NCI-H1105 (cell line): ENCODE data around the gene TMEM156.
"Not testable (repeated sequence)": the region's sequence is repeated elsewhere in the genome, so short reads cannot be mapped to it uniquely, and the experiment has no call there.

Experiments used
- DNase-seq: peaks from one replicate; lab custom pipeline; 2025; lab: John Stamatoyannopoulos, UW

TMEM156 gene

GRCh38 chr4:39043058-39043860 is 11.1 kb upstream of the TMEM156 start:
- no peak for DNase-seq

- DNase-seq = no peak
These were observed 10.2 kb upstream of the TMEM156 start for GRCh38 chr4:39042366-39042765.

- no peak for DNase-seq
These were observed 6.9 kb upstream of the TMEM156 start for GRCh38 chr4:39039108-39039507.

DNA sequence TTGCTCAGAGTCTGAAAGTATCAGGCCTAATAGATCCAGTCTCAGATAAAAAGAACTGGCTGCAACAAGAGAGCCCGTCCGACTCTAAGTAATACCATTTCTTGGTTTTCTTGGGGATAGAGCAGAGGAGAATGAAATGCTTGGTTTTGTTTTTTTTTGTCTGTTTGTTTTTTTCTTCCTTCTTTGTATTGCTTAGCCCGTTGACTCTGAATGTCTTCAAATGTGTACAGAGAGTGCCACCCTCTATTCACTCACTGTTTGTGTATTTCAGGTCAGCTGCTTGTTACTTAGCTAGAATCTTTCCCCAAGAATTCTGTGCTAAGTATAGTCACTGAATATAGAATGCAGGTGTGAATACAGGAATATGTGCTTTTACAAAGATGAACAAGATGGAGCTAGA is 5.7 kb upstream of the TMEM156 start:
- DNase-seq = no peak

DNA sequence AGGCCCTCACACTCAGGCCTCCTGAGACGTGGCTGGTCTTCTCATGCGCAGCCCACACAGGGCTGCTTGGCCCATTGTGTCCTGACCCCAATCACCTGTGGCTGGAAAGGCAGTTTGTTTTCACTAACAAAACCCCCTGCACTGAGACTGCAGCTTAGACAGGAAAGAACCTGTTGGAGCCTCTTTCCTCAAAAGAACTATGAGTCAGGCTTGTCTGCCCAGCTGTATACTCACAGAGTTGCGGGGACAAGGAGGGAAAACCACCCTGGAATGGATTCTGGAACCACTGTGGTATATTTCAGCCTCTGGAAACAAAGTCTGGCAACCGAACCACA is 5.2 kb upstream of the TMEM156 start:
- DNase-seq = no peak

DNA sequence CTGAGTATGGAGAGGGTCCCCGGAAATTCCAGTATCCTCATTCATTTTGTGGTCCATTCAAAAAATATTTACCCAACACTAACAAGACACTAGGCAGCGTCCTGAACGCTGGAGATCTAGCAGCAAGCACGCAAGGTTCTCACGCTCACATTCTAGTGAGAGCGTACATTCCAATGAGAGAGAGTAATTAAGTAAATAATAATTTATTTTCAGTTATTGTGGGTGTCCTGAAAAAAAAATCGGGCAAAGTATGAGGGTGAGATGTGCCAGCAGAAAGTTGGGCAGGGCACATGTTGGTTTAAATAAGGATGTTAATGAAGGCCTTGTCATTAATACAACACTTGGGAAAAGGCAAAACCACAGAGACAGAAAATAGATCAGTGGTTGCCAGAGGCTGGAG is 4.0 kb upstream of the TMEM156 start:
- DNase-seq = no peak

DNA sequence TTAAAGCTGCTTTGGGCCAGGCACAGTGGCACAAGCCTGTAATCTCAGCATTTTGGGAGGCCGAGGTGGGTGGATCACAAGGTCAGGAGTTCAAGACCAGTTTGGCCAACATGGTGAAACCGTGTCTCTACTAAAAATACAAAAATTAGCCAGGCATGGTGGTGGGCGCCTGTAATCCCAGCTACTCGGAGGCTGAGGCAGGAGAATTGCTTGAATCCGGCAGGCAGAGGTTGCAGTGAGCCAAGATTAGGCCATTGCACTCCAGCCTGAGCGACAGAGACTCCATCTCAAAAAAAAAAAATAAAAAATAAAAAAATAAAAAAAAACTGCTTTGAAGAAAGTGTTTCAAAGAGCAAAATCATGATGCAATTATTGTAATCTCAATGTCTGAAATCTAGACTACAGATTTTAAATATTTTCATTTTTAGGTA is 604 bp downstream of the TMEM156 start:
- not testable (repeated sequence) for DNase-seq

GRCh38 chr4:39030725-39031124 is 1.5 kb downstream of the TMEM156 start:
- no peak for DNase-seq

GRCh38 chr4:39029752-39030694 is 2.2 kb downstream of the TMEM156 start:
- no peak for DNase-seq

GRCh38 chr4:39026096-39026495 is 6.1 kb downstream of the TMEM156 start:
- no peak for DNase-seq

- DNase-seq = no peak
These were observed 6.6 kb downstream of the TMEM156 start for GRCh38 chr4:39025552-39026085.

DNA sequence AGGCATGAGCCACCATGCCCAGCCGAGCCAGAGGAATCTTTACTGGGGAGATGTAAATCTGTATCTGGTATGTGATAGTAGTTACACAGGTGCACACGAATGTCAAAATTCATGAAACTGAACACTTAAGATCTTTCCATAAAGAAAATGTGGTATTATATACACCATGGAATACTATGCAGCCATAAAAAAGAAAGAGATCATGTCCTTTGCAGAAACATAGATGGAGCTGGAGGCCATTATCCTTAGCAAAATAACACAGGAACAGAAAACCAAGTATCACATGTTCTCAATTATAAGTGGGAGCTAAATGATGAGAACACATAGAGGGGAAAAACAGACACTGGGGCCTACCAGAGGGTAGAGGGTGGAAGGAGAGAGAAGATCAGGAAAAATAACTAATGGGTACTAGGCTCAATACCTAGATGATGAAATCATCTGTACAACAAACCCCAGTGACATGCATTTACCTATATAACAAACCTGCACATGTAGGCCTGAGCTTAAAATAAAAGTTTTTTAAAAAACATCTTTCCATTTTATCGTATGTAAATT is 7.8 kb downstream of the TMEM156 start:
- DNase-seq = no peak

DNA sequence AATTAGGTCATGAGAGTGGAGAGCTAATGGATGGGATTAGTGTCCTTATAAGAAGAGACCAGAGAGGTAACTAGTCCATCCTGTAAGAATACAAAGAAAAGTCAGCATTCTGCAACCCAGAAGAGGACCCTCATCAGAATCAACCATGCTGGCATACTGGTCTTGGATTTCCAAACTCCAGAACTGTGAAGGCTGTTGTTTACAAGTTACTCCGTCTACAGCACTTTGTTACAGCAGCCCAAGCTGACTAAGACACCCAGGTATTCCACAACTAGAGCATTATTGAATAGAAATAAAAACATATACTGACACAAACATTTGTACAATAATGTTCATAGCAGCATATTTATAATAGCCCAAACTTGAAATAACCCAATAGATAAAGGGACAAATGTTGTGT is 9.2 kb downstream of the TMEM156 start:
- no peak for DNase-seq

- no peak for DNase-seq
These were observed 10.0 kb downstream of the TMEM156 start for GRCh38 chr4:39022241-39022640.

GRCh38 chr4:39021631-39022030 is 10.6 kb downstream of the TMEM156 start:
- no peak for DNase-seq

DNA sequence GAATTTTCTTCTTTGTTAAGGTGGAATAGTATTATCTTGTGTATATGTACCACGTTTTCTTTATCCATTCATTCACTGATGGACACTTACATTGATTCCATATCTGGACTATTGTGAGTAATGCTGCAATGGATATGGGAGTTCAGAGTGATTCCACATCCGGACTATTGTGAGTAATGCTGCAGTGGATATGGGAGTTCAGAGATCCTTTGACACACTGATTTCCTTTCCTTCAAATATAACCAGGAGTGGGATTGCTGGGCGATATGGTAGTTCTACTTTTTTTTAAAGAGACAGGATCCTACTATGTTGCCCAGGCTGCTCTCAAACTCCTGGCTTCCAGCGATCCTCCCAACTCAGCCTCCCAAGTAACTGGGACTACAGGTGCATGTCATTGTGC is 12.1 kb downstream of the TMEM156 start:
- no peak for DNase-seq

DNA sequence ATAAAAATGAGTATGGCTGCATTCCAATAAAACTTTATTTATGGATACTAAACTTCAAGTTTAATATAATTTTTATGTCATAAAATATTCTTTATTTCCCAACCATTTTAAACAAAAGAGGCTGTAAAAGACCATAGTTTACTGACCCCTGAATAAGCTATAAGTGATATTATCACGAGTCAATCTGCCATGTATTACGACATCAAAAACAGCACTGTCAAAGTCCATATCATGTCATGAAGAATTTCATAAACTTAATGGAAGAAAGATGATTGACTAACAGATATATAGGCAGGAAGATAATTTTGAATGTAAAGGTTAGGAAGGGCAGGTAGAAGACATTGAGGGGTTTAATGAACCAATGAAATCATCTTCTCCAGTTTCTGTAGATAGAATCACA is 18.2 kb downstream of the TMEM156 start:
- DNase-seq = no peak

DNA sequence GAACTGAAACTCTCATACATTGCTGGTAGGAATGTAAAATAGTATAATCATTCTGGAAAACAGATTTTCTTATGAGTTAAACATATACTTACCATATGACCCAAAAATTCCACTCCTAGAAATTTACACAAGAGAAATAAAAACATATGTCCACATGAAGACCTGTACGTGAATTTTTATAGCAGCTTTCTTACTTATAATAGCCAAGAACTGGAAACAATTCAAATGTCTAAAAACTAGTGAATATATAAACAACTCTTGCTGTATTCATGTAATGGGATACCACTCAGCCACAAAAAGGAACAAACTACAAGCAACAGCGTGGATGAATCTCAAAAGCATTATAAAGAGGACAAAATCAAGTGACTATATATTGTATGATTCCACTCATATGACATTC is 27.5 kb downstream of the TMEM156 start:
- no peak for DNase-seq

- DNase-seq = not testable (repeated sequence)
These were observed 30.2 kb downstream of the TMEM156 start for GRCh38 chr4:39002058-39002457.

GRCh38 chr4:38995660-38996005 is 36.6 kb downstream of the TMEM156 start:
- DNase-seq = no peak

- no peak for DNase-seq
These were observed 38.1 kb downstream of the TMEM156 start for GRCh38 chr4:38994135-38994534.

DNA sequence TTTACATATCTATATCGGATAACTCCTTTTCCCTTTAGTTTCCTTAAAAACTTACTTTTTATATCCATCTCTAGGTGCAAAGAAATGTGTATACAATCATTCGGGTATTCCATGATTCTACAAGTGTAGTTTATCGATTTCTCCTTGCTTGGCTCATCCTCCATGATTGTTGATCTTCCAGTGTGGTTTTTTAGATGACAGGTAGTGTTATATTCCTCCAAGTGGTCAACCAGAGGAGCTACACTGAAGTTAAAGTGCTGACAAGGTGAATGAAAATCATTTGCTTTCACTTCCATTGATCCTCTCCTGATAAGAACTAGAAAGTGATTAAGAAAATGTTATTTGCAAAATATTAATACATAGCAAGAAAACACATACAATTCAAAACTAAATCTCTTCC is 38.5 kb downstream of the TMEM156 start:
- DNase-seq = no peak

DNA sequence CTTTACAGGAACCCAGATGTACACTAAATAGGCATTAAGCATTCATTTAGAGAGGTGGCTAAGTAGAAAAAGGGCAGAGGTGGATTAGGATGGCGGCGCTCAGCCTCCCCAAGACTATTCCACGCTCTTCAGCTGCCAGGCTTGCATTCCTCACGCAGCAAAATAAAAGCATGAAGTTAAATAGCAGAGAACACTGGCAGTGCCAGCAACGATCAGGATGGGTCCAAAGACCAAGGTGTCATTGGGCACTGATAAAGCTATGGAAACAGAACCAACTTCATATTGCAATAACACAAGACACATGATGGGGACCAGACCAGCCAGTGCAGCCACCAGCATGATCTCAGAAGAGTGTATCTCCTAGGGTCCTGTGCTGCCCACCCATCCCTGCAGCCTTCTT is 42.0 kb downstream of the TMEM156 start:
- no peak for DNase-seq
